K562 (cell line): ENCODE data around the gene SYNE2.

ENCODE experiments used
- CBFB ChIP-seq: sonication (generic); formaldehyde crosslinking; IDR thresholded peaks from 2 replicates; pipeline ENCODE4 v1.4.0; 2020; ENCODE audit warnings: mild to moderate bottlenecking, missing genetic modification reagents
- EP300 ChIP-seq: IDR thresholded peaks from 2 replicates; pipeline ENCODE4 v1.6.1; 2012; ENCODE audit warnings: low read length, improper control_type of control experiment
- MAZ ChIP-seq, 2 experiments: fragments of 450-650 bp in 1 of 2; sonication (generic) in 1 of 2; formaldehyde crosslinking; IDR thresholded peaks in 1 of 2; conservative IDR thresholded peaks in 1 of 2; 2 replicates each; pipeline versions ENCODE4 v1.4.0 to v1.5.0; 2020; ENCODE audit warnings: mild to moderate bottlenecking in 1 of 2, missing genetic modification reagents in 1 of 2
- RBM39 ChIP-seq: fragments of 200-400 bp; formaldehyde crosslinking; optimal IDR thresholded peaks from 2 replicates; pipeline ENCODE3; 2018; ENCODE audit warnings: low read depth, low read length
- SIN3A ChIP-seq, 2 experiments: fragments of 150-350 bp in 1 of 2; IDR thresholded peaks; 2 replicates each; pipeline ENCODE4 v1.6.1; 2011 to 2016; ENCODE audit warnings: borderline replicate concordance in 2 of 2, low read depth in 2 of 2, low read length in 2 of 2, mild to moderate bottlenecking in 2 of 2, moderate library complexity in 2 of 2; ENCODE audit not compliant: control insufficient read depth in 1 of 2
- ZNF444 ChIP-seq: fragments of 250-450 bp; sonication (Bioruptor Pico); IDR thresholded peaks from 2 replicates; pipeline ENCODE4 v1.4.0; 2020; ENCODE audit warnings: mild to moderate bottlenecking, moderate library complexity
- TF ChIP-seq, protein P1 (sequence below), 3 experiments: IDR thresholded peaks in 2 of 3; conservative IDR thresholded peaks in 1 of 3; 2 replicates each; pipeline ENCODE4 v1.5.1; 2011 to 2012; ENCODE audit warnings: low read length in 3 of 3, mild to moderate bottlenecking in 3 of 3, control low read depth in 2 of 3, improper control_type of control experiment in 1 of 3, inconsistent platforms in 1 of 3, low read depth in 1 of 3, mixed read lengths in 1 of 3, moderate library complexity in 1 of 3; ENCODE audit not compliant: insufficient read depth in 2 of 3

DNA sequence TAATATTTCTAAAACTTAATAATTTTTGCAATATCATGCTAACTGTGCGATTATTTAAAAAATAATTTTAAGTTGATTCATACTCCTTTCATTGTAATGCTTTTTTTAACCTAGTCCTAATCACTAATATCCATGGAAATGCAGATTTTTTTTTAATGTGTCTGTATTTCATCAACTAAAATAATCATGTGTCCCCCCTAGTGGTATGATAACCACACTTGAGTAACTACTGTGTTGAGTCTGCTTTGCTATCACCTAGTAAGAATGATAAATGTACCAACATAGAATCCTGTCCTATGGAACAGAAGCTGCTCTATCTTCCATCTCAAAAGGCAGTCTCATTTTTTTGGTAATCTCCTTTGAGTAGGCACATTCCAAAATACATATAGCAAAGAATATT is 19.1 kb upstream of the SYNE2 start:
- TF ChIP-seq RBM39 (no peak), ZNF444 (CRISPR knock-in tag) (no peak), MAZ (CRISPR knock-in tag; conservative IDR thresholded peaks at IDR 0.05 in 1 of 2, IDR thresholded peaks at IDR 0.05 in 1 of 2) (no peak), CBFB (CRISPR knock-in tag) (no peak), EP300 (no peak), SIN3A (IDR thresholded peaks at IDR 0.05; ENCODE audit: borderline replicate concordance in 2 of 2, control insufficient read depth in 1 of 2, low read depth in 2 of 2, low read length in 2 of 2) (no peak)
- TF ChIP-seq, protein P1, sequence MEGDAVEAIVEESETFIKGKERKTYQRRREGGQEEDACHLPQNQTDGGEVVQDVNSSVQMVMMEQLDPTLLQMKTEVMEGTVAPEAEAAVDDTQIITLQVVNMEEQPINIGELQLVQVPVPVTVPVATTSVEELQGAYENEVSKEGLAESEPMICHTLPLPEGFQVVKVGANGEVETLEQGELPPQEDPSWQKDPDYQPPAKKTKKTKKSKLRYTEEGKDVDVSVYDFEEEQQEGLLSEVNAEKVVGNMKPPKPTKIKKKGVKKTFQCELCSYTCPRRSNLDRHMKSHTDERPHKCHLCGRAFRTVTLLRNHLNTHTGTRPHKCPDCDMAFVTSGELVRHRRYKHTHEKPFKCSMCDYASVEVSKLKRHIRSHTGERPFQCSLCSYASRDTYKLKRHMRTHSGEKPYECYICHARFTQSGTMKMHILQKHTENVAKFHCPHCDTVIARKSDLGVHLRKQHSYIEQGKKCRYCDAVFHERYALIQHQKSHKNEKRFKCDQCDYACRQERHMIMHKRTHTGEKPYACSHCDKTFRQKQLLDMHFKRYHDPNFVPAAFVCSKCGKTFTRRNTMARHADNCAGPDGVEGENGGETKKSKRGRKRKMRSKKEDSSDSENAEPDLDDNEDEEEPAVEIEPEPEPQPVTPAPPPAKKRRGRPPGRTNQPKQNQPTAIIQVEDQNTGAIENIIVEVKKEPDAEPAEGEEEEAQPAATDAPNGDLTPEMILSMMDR (IDR thresholded peaks at IDR 0.05 in 2 of 3, conservative IDR thresholded peaks at IDR 0.05 in 1 of 3; ENCODE audit: insufficient read depth in 2 of 3, low read depth in 1 of 3, low read length in 3 of 3) = no peak
